NCI-H146 treated with DMSO at 0.1 percent for 48 hours (cell line): ENCODE measurements around the gene UMAD1.
A peak's percentile ranks its signal among the peaks of the same experiment; 100 is the strongest.
"Not testable (repeated sequence)": the region's sequence is repeated elsewhere in the genome, so short reads cannot be mapped to it uniquely, and the experiment has no call there.

Experiments
- DNase-seq: peaks from one replicate; lab custom pipeline; 2025; ENCODE audit not compliant: unreplicated experiment; lab: John Stamatoyannopoulos, UW

The UMAD1 gene

GRCh38 chr7:7793921-7794320 lies 153.4 kb downstream of the UMAD1 start:
- DNase-seq: no peak

- DNase-seq: no peak
Measured at GRCh38 chr7:7795203-7795602, 154.7 kb downstream of the UMAD1 start.

- peak; percentile 39 for DNase-seq
Measured at GRCh38 chr7:7795630-7796121, 155.1 kb downstream of the UMAD1 start.

DNA sequence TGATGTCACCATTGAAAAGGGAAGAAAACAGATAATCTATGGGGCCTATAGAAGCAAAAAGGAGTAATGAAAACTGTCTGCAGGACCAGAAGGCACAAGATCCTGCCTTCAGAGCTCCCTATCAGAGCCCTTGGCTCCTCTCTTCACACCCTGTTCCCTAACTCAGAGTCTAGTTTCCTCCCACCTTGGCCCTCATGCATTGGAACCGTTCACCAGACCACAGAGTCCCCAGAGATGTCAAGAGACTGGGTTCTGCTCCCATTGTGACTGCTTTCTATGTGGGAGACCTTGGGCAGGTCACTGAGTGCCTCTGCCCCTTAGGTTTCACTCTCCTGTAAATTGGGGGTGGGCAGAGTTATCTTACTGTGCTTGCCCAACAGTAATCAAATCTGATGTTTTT lies 158.0 kb downstream of the UMAD1 start:
- DNase-seq: no peak

DNA sequence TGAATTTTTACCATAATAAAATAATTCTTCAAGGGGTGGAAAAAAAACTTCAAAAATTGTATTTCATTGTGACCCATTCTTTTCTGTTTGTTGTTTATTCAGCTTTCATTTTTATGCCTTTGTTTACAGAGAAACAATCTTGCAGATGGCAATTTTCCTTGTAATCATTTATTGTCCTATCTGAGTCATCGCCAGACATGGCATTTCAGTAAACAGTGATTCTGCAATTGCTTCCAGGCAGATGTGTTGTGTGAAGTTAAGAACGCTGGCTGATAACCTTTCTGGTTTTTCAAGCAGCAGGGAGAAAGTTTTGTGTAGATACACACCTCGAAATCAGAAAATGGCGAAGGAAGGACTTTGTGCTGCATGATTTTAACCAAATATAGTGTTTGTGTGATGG lies 158.6 kb downstream of the UMAD1 start:
- DNase-seq: peak; percentile 22

GRCh38 chr7:7802531-7802930 lies 162.0 kb downstream of the UMAD1 start:
- DNase-seq: no peak

GRCh38 chr7:7803715-7804178 lies 163.2 kb downstream of the UMAD1 start:
- DNase-seq: no peak

GRCh38 chr7:7804822-7805221 lies 164.3 kb downstream of the UMAD1 start:
- not testable (repeated sequence) for DNase-seq

GRCh38 chr7:7805511-7806153 lies 165.1 kb downstream of the UMAD1 start:
- DNase-seq: no peak

GRCh38 chr7:7808156-7808555 lies 167.6 kb downstream of the UMAD1 start:
- DNase-seq: no peak

GRCh38 chr7:7808626-7809025 lies 168.1 kb downstream of the UMAD1 start:
- DNase-seq: no peak

- no peak for DNase-seq
Measured at GRCh38 chr7:7810380-7810779, 169.8 kb downstream of the UMAD1 start.

DNA sequence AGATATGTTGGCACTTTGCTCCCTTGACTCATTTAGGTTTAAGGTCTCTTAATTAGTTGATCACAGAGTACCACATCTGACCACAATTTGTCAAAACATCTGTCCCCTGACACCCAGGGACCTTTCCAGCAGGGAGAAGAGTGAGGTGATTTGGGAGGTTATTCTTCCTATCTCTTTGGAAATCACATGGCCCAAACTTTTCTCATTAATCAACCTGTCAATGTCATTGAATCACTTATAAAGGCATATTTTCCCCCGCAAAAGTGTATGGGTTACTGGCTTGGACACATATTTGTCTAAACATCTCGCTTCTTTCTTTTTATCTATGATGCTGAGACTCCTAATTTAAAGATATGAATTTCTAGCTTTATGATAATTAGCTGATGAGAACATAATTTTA lies 170.3 kb downstream of the UMAD1 start:
- DNase-seq: no peak

- DNase-seq: no peak
Measured at GRCh38 chr7:7812112-7812511, 171.6 kb downstream of the UMAD1 start.

GRCh38 chr7:7815395-7815794 lies 174.8 kb downstream of the UMAD1 start:
- DNase-seq: no peak

GRCh38 chr7:7816084-7816483 lies 175.5 kb downstream of the UMAD1 start:
- no peak for DNase-seq

- DNase-seq: no peak
Measured at GRCh38 chr7:7816816-7817536, 176.4 kb downstream of the UMAD1 start.

- DNase-seq: no peak
Measured at GRCh38 chr7:7817748-7818147, 177.2 kb downstream of the UMAD1 start.

GRCh38 chr7:7818179-7818578 lies 177.6 kb downstream of the UMAD1 start:
- DNase-seq: not testable (repeated sequence)

- no peak for DNase-seq
Measured at GRCh38 chr7:7819442-7820247, 179.1 kb downstream of the UMAD1 start.

DNA sequence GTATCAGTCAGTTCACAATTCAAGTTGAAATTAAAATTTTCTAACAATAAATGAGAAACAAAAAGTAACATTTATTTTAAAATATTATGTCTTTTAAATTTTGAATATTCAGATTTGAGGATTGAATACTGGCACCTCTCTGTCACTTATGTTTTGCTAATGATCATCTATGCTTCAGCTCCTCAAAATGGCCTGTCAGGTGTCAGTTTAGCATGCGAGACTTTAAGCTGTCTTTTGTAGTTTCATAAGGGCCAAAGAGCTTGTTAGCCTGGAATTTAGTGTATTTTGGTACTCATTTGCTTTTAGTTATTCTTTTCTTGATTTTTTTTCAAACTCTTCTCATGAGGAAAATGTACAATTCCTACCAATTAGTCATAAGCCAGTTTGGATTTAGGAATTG lies 179.9 kb downstream of the UMAD1 start:
- no peak for DNase-seq

DNA sequence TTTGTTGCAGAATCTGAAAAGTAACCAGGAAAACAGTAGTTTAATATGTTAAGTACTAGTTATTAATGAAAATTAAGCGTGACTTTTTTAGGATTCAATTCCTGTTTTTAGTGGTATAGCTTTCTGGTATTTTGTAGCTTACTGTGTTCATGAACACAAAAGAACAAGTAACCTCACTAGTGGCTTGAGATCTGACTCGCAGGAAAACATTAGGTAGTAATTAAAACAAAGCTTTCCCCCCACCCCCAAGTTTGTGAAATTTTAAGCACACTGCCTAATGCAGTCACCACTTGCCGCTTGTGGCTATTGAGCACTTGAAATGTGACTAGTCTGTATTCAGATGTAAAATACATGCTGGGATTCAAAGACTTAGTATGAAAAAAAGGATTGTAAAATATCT lies 180.4 kb downstream of the UMAD1 start:
- DNase-seq: no peak
